HG03439 (cell line): ENCODE results near the gene VASH1.

Experiments
- ATAC-seq: cut with Tn5 transposase; IDR thresholded peaks from one replicate; pipeline ENCODE4 v1.9.1; 2021; ENCODE audit warnings: mild to moderate bottlenecking, moderate library complexity; ENCODE audit not compliant: unreplicated experiment

VASH1 gene

GRCh38 chr14:76742185-76742584, 19.1 kb upstream of the VASH1 start:
- no peak for ATAC-seq

GRCh38 chr14:76742966-76743365, 18.3 kb upstream of the VASH1 start:
- ATAC-seq: no peak

- no peak for ATAC-seq
These were observed 8.5 kb upstream of the VASH1 start for GRCh38 chr14:76752744-76753143.

- no peak for ATAC-seq
These were observed 7.6 kb upstream of the VASH1 start for GRCh38 chr14:76753541-76754198.

GRCh38 chr14:76754586-76754985, 6.7 kb upstream of the VASH1 start:
- no peak for ATAC-seq

GRCh38 chr14:76755610-76756370, 5.5 kb upstream of the VASH1 start:
- no peak for ATAC-seq

GRCh38 chr14:76756371-76756750, 4.9 kb upstream of the VASH1 start:
- no peak for ATAC-seq

- no peak for ATAC-seq
These were observed 1.7 kb upstream of the VASH1 start for GRCh38 chr14:76759589-76759988.

GRCh38 chr14:76760331-76761135, 735 bp upstream of the VASH1 start:
- no peak for ATAC-seq

- ATAC-seq: no peak
These were observed 717 bp downstream of the VASH1 start for GRCh38 chr14:76761960-76762410.

GRCh38 chr14:76762411-76763095, 1.3 kb downstream of the VASH1 start:
- no peak for ATAC-seq

- no peak for ATAC-seq
These were observed 2.1 kb downstream of the VASH1 start for GRCh38 chr14:76763096-76764041.

- no peak for ATAC-seq
These were observed 4.2 kb downstream of the VASH1 start for GRCh38 chr14:76765461-76765931.

- peak; percentile 72 for ATAC-seq
These were observed 6.7 kb downstream of the VASH1 start for GRCh38 chr14:76767681-76768656.

GRCh38 chr14:76768671-76769500, 7.6 kb downstream of the VASH1 start:
- ATAC-seq: no peak

- no peak for ATAC-seq
These were observed 8.5 kb downstream of the VASH1 start for GRCh38 chr14:76769636-76770292.
